ENCODE measurements around the gene NOP14.
"Not testable (repeated sequence)": the region's sequence is repeated elsewhere in the genome, so short reads cannot be mapped to it uniquely, and the experiment has no call there.

Gene NOP14

DNA sequence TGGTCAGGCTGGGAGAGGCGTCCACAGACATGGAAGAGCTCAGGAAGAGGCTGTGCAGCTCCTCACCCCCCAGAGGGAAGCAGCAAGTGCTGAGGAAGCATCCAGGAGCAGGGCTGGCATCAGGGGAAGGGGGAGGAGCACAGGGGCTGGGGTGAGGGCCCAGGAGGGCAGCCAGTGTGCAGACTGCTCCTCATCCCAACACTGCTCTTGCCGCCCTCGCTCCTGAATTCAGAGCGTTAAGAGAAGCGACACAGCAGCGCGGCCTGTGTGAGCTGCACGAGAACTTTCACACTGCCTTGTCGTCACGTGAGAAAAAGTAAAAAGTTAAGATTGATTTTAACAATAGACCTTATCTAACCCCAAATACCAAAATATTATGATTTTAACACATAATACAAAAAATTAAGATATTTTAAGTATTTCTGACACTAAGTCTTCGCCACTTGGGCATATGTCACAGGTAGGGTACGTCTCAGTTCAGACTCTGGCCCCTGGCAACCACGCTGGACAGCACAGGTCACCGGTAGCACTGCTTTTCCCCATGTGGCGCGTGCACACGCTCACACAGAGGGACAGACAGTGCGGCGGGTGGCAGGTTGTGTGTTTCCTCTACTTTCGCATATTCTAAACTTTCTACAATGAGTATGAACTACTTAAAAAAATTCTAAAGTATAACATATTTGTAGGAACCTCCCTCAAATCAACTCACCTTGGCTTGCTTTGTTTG is 19.7 kb downstream of the NOP14 start:
- FAIRE-seq (no peak), DNase-seq (ENCODE audit: insufficient read length, low spot score) (no peak)

DNA sequence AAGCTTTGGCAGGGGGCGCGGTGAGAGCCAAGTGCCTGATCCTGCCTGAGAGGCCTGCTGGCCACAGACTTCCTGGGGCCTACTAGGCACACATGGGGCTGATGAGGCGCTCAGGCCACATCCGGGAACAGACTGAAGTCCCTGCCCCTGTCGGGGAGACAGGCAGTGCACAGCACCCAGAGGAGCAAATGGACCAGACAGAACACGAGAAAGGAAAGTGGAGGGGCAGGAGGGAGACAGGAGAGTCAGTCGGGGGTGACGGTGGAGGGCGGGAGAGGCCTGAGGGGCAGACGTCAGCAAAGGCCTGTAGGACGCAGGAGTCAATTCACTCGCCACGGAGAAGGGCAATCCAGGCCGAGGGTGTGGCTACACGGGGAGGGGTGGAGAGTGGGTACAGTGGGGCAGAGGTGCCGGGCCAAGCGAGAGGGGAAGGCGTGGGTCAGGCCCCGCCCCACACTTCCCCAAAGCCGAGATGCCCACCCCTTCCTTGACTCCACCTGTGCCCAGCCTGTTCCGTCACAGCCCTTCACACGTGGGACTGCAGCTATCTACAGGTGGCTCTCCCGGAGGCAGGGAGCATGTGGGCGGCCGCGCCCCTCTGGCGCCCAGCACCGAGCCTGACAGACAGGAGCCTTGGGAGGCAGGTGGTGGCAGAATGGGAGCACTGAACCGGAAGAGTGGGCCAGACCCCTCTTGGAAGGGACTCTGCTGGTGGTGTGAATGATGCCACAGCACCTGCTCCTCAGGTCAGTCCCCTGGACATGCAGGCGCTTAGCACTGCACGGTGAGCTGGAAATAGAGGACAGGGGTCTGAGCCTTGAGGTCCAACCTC is 20.5 kb downstream of the NOP14 start:
- DNase-seq (ENCODE audit: insufficient read length, low spot score), result no peak
- FAIRE-seq, result no peak

DNA sequence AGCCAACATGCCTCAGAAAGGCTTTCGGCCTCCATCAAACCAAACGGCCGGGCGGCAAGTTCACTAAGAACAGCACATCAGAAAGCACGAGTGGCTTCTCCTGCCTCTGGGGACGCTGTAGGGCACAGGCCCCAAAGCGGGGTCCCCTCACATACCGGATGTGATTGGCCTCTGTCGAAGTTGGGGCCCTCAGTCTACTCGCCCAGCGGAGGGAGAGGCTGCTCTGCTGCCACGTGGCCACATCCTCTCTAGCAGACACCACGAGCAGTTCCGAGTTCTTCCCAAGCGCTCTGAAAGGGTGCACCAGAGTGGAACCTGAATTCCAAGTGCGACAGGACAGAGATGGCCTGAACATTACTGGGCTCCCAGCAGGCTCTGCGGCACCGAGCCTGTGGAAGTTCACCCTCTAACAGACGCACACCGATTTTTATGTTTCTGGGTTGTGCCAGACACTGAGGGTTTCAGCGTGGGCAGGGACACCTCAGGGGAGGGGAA is 21.1 kb downstream of the NOP14 start:
- DNase-seq (ENCODE audit: insufficient read length, low spot score) (no peak), FAIRE-seq (no peak)

DNA sequence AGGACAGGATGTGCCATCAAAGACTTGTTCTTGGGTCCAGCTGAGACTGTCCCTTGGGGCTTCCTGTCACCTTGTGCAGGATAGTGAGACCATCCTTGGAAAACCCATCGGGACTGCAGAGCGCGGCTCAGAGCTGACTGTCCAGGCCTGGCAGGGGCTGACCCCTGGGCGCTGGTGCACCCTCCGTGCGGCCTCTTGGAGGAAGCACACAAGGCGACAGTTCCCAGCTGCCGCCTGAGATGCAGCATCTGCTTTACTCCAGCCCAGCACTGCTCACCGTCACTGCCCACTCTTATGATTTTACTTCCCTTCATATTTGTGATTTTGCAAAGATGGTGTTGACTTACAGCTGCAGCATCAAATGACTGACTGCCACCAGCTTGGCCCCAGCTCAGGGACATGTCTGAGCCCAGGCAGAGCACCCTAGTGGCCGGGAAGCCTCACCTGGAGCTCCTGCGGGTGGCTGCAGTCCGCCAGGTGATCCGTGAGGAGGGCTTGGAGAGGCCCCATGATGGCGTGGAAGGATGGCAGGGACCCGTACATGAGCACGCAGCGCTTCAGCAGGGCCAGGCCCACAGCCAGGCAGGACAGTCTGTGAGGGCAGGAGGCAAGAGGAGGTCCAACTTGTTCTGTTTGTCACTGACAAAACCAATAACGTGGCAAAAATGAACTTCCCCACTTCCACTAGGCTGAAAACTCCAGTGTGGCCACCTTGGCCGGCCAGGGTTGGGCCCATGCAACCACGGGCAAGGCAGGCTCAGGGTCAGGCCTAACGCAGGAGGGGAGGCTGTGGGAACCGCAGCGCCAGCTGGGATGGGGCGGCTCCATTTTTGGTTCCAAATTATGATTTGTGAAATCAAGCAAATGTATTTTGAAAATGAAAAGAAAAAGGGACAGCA is 21.8 kb downstream of the NOP14 start:
- DNase-seq (ENCODE audit: insufficient read length, low spot score), result no peak
- no peak for FAIRE-seq

DNA sequence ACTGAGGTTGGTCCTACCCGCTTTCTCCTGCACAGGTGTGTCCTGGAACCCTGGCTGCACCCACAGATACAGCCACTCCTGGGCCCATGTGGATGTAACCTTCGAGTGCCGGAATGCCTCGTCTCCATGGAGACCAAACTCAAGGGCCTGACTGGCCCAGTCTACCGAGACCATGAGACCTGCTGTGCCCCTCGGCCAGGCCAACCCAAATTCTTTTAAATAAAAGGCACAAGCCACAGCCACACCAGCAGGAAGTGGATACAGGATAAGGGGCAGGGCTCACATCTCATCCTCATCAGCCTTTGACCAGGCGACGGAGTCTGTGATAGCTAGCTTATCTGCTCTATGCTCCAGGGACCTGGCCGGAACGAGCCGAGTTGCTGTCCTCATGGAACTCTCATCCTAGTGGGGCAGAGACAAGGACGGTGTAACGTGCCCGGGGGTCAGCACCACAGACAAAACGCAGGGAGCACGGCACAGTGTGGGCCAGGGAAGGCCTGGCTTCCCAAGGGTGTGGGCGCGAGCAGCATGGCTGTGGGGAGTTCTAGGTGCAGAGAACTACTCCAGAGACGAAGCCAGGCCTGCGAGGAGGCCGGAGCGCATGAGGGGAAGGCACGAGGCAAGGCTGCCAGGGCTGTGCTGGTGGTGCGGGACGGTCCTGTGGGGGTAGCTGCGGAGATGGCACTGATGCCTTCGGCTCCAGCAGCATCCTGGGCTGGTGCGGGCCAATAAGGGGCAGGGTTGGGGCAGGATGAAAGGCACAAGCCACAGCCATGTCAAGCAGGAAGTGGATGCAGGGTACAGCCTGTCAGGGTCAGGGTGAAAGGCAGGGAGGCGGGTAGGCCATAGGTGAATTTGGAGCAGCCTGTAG is 22.7 kb downstream of the NOP14 start:
- DNase-seq (ENCODE audit: insufficient read length, low spot score) (no peak), FAIRE-seq (no peak)

DNA sequence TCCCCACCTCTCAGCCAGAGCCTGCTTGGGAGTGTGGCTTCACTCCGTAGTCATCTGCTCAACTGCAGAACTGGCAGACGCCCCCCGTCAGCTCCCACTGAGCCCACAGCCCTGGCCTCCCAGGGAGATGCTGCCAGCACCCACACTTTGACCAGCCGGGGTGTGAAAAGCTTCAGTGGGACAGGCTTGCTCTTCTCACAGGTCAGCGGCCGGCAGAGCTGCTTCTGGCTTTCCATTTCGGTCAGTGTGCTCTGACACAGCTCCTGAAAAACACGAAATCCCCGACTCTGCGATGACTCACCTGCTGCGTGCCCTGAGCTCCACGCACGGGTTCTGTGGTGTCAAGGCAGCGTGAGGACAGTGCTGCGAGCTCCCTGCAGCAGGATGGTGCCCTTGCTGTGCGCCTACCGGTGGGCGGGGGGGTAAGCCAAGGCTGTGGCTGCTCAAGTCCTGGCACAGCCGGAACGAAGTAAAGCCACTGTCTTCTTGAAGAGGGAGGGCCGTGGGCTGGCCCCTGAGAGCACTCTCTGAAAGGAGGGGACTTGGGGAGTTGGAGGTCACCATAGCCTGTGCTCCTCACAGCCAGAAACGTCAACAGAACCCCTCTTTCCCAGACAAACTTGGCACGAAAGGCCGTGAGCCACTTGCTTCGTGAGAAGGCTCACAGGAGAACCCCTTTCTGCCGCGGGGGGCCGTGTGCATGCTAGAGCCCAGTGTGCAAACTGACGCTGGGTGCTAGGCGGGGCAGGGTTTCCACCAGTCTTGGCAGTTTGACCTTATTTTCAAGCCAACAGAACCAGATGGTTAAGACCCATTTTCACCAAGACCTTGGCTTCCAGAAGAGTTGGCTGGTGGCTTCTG is 23.6 kb downstream of the NOP14 start:
- no peak for DNase-seq (ENCODE audit: insufficient read length, low spot score)
- no peak for FAIRE-seq

DNA sequence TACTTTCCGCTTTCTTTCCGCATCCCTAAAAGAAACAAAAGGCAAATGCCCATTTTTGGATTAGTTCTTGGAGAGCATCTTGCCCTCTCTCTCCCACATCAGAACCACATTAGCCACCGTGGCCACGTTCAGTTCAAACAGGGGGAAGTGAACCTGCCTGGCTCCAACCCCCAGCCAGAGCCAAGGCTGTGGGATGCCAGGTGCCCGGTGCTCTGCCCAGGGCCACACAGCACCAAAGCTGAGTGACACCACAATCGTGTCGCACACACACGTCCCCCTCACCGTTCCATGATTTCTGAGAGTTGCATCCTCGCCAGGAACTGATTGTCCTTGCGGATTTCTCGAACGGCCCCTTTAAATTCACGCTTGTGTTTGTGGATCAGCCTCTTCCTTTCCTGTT is 24.3 kb downstream of the NOP14 start:
- FAIRE-seq (no peak), DNase-seq (ENCODE audit: insufficient read length, low spot score) (no peak)

DNA sequence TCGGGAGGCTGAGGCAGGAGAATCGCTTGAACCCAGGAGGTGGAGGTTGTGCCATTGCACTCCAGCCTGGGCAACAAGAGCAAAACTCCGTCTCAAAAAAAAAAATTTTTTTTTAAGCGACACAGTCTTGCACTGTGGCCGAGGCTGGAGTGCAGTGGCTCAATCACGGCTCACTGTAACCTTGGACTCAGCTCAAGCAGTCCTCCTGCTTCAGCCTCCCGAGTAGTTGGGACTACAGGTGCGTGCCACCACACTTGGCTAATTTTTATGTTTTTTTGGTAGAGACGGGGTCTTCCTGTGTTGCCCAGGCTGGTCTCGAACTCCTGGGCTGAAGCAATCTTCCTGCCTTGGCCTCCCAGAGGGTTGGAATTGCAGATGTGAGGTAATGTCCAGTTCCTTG is 24.8 kb downstream of the NOP14 start:
- not testable (repeated sequence) for FAIRE-seq

DNA sequence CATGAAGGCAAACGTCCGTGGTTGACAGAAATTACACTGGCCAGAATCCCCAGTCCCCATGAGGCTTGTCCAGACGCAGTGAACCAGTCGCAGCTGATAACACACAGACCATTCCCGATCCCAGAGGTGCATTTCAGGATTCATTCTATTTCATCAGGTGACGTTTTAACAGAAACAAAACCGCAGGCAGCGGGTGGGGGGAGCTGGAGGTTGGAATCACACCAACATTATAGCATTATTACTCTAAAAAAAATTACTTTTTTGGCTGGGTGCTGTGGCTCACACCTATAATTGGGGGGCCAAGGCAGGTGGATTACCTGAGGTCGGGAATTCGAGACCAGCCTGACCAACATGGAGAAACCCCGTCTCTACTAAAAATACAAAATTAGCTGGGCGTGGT is 25.2 kb downstream of the NOP14 start:
- FAIRE-seq, result no peak
- DNase-seq (ENCODE audit: insufficient read length, low spot score), result no peak

More for the DNA sequence above, 24.8 kb downstream of the NOP14 start:
- DNase-seq (ENCODE audit: insufficient read length, low spot score), result not testable (repeated sequence)

DNA sequence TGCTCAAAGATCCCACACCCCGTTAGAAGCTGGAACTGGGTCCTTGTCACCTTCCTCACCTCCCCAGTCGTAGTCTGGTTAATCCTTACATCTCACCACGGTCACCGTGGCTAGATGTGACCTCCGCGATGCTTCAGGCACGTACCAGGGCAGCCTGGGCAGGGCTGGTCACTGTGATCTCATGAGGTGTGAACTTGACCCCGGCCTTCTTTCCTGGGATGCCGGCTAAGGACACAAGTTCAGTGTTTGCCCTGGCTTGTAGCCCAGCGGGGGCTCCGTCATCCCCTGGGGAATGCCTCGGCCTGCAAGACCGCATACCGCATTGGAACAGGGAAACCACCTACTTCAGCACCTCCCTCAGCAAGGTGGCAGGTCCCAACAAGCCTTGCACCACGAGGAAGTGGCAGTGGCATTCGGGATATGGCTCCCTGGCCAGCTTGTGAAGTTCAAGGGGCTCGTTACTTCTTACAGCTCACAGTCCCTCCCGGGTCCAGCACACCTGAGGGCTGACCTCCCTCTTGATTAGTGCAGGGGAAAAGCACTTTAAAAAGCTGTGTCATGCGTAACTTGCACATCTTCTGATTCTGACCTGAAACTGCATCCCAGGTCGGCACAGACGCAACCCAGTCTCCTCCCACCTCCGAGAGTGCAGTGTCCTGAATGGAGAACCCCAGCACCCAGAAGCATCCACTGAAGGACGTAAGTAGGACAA is 25.9 kb downstream of the NOP14 start:
- DNase-seq (ENCODE audit: insufficient read length, low spot score), result no peak
- FAIRE-seq, result peak; percentile 48

DNA sequence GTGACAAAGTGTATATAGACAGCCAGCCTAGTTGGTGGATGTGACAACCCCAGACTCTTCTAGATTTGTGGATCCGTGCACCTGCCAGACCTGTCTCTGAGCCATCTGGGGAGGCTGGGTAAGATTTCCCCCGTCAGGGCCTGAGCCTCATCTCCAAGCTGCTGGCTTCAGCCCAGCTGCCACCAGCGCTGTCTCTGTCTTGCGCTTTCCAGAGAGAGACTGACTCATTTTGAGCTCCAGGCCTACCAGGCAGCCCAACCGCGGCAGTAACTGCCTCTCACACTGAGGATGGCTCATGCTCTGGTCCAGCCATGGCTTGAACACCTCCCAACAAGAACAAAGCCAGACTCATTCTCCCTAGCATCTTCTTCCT is 26.4 kb downstream of the NOP14 start:
- DNase-seq (ENCODE audit: insufficient read length, low spot score), result no peak
- no peak for FAIRE-seq

DNA sequence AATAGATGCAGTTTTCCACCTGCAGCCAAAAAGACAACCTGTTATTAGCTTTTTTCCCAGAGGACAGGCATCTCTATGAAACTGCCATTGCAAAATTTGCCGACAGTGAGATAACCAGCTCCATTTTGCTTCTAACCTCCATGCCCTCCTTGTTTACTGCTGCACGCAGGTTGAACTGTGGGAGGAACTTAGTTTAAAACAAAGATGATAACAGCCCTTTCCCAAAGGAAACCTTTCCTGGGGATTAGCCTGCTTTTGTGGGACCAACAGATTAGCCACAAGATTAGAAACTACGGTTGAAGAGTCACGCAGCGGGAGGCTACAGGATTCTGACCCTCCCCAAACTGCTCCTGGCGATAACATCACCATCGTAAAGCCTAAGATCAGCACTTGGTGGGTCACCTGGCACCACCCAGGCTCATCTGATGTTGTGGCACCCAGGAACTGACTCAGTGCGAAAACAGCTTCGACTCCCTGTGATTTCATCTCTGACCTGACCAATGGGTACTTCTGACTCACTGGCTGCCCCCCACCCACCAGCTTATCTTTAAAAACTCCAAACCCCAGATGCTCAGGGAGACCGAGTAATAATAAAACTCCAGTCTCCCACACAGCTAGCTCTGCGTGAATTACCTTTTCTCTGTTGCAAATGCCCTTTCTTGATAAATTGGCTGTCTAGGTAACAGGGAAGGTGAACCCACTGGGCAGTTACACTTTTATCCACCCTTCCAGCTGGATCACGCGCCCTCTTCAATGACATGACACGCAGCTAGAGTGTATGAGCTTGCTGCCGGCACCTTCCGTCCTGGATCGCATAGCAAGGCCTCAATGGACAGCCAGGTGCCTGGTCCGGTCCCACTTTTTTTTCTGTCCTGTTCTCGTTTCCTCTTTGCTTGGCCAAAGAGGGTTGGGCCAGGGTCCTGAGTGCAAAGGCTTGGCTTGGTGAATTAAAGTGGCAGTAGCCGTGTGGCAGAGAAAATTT is 27.2 kb downstream of the NOP14 start:
- no peak for DNase-seq (ENCODE audit: insufficient read length, low spot score)
- peak; percentile 14 for FAIRE-seq

DNA sequence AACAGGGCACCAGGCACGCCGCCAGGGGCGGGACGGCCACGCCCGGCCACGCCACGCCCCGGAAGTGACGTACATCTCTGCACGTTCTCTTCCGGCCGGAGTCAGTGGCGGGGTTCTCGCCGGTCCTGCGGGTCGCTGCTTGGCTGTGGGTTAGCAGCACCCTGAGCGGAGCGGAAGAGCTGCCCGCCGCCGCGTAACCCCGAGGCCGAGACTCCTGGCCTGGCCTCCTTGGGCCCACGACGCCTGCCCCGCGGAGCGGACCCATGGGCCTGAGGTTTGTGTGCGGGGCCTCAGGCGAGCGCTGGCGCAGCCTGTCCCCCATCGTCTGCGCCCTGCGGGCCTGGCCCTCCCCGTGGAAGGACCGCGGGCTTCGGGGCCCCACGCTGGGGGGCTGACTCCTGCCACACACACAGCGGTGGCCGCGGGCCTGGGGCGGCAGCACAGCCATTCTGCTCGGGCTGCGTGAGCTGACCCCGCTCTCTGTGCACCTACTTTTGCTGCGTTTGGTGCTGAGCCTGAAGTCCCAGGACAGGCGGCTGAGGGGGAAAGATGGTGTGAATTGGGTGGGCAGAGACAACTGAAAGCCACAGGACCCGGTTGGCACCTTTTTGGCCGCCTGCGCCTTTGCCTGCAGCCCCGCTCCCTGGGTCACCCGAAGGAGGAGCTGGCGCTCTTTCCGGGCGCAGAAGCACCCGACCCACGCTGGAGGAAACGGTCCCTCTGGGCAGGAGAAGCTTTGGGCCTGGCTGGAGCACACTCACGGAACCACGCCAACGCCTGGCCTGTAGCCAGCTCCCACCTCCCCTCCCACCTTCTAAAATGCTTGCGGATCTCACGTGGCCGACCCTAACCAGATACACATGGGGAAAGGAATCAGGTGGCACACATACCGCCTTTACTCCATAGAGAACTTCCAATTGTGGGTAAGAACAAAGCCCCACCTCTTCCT is 28.1 kb downstream of the NOP14 start:
- FAIRE-seq (peak; percentile 68), DNase-seq (ENCODE audit: insufficient read length, low spot score) (peak; percentile 98)

DNA sequence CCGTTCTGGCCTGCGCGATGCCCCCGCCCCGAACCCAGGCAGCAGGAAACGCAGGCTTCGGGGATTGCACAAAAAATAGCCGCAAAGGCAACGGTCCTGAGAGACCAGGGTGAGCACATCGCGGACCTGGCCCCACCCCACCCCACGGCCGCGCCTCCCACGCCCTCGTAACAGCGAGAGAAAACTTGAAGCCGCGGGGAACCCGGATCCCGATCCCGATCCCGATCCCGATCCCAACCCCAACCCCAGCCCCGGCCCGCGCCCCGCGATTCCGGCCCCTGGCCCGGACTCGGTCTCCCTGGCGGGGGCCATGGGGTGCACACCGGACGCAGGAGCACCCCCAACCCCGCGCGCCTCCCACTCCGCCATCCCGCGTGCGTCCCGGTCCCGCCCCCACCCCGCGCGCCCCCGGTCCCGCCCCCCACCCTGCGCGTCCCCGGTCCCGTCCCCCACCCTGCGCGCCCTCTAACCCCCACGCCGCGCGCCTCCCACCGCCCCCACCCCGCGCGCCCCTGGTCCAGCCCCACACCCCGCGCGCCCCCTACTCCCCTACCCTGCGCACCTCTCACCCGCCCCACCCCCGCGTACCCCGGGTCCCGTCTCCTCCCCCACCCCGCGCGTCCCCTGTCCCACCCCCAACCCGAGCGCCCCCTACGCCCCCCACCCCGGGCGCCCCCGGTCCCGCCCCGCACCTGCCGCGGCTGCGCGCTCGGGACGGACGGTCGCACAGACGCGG is 29.0 kb downstream of the NOP14 start:
- no peak for DNase-seq (ENCODE audit: insufficient read length, low spot score)
- no peak for FAIRE-seq

DNA sequence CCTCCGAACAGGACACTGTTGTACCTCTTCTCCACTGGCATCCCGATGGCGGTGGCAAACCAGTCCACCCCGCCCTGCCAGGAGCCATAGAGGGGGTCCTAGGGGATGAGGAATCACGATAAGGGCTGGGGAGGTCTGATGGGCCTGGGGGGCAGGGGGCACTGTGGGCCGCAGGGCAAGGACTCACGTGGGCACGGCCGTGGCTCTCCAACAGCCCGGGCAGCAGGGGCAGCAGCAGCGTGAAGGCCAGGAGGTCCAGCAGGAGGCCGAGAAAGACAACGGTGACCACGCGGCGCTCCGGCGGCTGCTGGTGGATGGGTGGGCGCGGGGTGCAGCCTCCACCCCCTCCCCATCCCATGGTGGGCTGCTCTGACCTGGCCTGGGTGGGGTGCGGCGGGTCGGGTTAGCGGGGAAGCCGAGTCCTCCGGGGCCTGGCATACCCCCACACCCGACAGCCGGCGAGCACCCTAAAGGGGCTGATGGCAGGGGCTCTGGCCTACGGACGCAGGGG is 29.6 kb downstream of the NOP14 start:
- DNase-seq (ENCODE audit: insufficient read length, low spot score) (no peak), FAIRE-seq (no peak)
